GM19372 (cell line): ENCODE results near the gene ETFB.

Source experiments
- ATAC-seq: cut with Tn5 transposase; IDR thresholded peaks from one replicate; pipeline ENCODE4 v1.9.1; 2021; ENCODE audit warnings: mild to moderate bottlenecking, low read depth, moderate library complexity; ENCODE audit not compliant: unreplicated experiment

ETFB gene

DNA sequence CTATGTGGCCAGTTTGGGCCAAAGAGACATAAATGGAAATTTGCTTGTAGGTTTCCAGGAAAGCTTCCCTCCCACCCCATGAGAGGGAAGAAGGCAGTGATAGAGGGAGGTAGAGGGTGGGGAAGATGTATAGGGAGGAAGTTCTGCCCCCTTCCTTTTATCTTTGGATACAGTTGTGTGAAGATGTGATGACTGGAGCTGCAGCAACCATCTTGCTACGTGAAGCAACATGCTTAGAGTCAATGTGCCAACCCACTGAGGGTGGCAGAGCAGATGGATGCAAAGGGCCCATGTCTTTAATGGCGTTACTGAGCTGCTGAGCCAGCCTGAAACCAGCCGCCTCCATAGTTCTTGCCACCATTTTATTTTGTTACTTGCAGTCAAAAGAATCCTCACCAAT is 35.0 kb downstream of the ETFB start:
- ATAC-seq: no peak

- ATAC-seq: no peak
Observed at GRCh38 chr19:51330366-51330765, 35.8 kb downstream of the ETFB start.

- ATAC-seq: no peak
Observed at GRCh38 chr19:51329411-51329810, 36.8 kb downstream of the ETFB start.

DNA sequence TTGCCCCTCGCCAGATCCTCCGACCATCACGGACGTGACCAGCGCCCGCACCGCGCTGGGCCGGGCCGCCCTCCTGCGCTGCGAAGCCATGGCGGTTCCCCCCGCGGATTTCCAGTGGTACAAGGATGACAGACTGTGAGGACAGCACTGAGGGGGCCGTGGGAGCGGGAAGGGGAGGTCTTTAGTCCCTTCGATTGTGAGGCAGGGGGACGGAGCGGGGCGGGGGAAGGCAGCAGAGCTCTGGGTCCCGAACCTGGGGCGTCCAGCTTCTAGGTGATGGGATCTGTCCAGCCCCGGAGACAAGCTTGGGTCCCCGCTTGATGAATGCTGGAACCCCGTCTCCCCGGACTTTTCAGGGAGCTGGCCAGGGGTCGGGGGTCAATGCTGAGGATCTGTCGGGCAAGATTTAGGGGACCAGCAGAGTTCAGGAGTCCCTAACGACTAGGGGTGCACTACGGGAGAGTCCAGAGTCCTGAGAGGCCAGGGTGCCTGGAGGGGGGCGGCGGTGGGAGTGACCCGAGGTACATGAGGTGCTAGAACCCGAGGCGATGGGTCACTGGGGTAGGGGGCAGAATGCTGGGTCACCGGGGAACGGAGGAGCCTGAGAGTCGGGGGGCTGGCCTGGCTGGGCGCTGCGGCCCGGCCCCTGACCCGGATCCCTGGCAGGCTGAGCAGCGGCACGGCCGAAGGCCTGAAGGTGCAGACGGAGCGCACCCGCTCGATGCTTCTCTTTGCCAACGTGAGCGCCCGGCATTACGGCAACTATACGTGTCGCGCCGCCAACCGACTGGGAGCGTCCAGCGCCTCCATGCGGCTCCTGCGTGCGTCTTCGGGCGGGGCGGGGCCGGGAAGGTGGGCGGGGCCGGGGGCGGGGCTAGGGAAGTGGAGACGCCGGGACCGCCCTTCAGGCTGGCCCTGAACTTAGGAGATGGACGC is 38.9 kb downstream of the ETFB start:
- ATAC-seq: no peak

- ATAC-seq: no peak
Observed at GRCh38 chr19:51326216-51327065, 39.7 kb downstream of the ETFB start.

DNA sequence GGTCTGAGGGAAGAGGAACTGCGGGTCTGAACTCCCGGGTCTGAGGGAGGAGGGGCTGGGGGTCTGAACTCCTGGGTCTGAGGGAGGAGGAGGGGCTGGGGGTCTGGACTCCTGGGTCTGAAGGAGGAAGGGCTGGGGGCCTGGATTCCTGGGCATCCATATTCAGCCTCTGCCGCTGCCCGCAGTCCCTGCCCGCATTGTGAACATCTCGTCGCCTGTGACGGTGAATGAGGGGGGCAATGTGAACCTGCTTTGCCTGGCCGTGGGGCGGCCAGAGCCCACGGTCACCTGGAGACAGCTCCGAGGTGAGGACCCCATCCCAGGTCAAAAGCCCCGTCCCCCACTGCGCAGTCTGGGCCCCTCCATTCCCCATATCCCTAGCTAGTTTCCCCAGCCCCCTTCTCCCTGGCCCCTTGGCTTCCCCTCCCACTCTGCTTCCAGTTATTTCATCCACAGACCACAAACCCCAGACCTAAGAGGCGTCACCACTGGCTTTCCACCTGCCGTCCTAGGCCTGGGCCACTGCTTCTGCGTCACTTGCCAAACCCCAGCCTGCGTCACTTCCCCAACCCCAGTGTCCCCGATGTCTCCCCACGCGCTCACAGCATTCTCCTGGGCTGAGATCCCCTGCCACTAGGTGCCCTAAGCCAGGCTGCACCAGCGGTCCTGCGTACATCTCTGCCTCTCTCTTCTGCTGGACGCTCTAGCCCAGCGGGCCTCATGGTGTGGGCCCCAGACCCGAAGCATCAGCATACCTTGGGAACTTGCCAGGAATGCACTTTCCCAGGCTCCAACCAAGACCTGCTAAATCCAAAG is 40.8 kb downstream of the ETFB start:
- no peak for ATAC-seq

DNA sequence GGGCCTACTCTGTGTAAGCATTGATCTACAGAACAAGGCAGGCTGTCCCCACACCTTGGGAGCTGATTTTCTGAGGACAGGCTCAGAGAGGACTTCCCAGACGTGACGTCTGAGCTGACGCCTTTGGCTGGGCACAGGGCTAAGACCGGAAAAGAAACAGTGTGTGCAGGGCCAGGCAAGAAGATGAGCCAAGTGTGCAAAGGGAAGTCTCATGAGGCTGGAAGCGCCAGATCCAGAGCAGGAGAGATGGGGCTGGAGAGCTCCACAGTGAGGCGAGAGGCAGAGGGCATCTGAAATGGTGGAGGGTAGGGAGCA is 42.1 kb downstream of the ETFB start:
- ATAC-seq: no peak

DNA sequence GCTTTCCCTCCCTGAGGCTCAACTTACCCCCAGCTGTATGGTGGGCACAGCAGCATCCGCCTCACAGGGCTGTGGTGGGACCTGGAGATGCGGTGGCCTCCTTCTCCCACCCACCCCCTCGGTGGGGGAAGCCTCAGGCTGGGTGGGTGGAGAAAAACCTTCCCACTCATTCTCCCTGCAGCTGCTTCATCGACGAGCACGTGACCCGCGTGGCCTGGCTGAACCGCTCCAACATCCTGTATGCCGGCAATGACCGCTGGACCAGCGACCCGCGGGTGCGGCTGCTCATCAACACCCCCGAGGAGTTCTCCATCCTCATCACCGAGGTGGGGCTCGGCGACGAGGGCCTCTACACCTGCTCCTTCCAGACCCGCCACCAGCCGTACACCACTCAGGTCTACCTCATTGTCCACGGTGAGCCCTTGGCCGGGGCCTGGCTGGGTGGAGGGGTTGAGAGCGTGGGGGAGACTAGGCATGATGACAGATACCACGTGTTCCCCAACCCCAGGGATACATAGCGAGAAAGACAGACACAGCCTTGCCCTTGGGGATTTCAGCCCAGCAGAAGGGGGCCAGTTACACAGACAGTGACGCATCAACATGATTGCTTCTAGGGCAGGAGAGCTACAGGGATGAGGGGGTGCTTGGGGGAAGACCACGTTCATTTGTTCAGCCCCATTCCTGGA is 42.6 kb downstream of the ETFB start:
- no peak for ATAC-seq

DNA sequence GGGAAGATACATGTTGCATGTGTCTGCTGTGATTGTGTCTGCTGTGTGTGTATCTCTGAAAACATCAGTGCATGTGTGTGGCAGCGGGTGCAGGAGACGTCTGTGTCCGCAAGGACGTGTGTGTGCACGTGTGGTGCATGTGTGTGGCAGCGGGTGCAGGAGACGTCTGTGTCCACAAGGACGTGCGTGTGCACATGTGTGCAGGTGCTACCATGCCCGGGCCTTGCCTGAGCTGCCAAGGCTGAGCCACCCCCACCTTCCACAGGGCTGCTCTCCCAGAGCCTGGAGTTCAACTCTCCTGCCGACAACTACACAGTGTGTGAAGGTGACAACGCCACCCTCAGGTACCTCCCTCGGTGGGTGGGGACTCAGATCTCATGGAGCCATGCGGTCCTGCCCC is 44.4 kb downstream of the ETFB start:
- ATAC-seq: no peak

GRCh38 chr19:51320280-51320657 is 45.9 kb downstream of the ETFB start:
- ATAC-seq: no peak

DNA sequence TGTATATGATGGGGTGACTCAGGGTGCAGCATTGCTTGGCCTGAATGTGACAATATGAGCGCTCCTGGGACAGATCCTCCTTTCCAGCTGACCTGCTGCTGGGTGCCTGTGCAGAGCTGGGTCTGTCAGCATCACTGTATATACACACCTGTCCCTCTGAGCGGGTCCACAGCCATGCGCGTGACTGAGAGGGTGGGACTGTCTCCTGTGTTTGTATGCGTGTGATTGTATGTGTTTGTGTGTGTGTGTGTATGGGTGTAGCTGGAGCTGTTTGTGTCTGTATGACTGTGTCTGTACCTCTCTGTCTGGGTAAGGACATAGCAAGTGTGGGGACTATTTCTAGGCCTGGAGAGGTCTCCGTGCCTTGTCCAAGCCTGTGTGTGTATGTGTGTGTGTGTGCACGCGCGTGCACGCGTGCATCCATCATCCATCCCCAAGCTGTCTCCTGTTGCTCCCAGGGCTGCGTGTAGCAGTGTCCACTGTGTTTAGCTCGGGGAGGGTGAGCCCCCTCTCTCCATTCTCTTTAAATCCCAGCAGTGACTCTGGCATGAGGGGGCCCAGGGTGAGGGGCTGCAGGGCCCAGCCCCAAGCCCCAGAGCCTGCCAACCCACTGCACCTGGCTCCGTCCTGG is 46.4 kb downstream of the ETFB start:
- no peak for ATAC-seq

- ATAC-seq: no peak
Observed at GRCh38 chr19:51318687-51319648, 47.2 kb downstream of the ETFB start.

DNA sequence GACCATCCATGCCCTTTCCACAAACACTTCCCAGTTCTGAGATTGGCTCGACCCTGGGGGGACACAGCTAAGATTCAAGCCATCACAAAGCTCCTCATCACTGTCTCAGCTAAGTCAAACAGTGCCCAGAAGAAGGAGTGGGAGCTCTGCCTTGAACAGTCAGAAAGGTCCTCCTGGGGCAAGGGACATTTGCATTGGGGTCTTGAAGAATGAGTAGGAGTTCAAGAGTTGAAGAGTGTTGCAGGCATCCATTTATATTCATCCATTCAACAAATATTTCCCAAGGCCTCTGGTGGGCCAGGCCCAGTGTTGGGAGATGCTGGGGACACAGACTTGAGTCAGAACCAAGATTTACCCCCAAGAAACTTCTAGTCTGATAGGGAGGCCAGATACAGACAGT is 48.2 kb downstream of the ETFB start:
- ATAC-seq: no peak

GRCh38 chr19:51317376-51317775 is 48.8 kb downstream of the ETFB start:
- ATAC-seq: no peak

GRCh38 chr19:51316688-51317087 is 49.5 kb downstream of the ETFB start:
- ATAC-seq: no peak

- ATAC-seq: no peak
Observed at GRCh38 chr19:51311351-51312257, 54.6 kb downstream of the ETFB start, which contains the start of gene IGLON5. Gene IGLON5 (plus strand): TSS chr19:51311644. CDS start chr19:51311848, 204 bp downstream.

DNA sequence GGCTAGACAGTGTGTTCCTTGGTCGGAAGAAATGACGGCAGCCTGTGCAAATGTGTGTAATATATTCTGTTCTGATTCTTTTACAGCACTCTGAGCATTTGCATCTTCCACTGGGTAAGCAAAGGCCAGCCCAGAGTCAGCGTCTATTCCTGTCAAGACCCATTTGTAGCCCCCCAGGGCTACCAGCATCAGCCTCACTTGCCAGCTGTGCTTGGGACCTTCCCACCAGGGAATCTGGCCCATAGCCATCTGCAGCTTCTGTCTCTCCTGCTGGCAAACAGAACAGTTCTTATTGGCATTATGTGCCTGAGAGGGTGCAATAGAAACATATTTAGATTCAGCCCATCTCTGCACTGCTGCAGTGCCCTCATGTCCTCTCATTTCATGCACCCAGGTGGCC is 60.7 kb downstream of the ETFB start:
- ATAC-seq: no peak

DNA sequence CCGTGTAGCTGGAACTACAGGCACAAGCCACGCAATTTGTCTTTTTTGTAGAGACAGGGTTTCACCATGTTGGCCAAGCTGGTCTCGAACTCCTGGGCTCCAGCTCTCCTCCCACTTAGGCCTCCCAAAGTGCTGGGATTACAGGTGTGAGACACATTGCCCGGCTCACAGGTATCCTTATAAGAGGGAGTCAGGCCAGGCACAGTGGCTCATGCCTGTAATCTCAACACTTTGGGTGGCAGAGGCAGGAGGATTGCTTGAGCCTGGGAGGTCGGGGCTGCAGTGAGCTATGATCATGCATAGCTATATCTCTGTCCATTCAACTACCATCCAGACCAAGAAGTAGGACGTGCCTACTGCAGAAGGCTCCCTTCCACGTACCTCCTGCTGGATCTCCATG is 64.9 kb downstream of the ETFB start:
- no peak for ATAC-seq
